PFSK-1 (cell line): ENCODE measurements around the gene PTMS.
A peak's percentile ranks its signal among the peaks of the same experiment; 100 is the strongest.

ENCODE experiments used
- FOXP2 ChIP-seq: optimal IDR thresholded peaks from 2 replicates; pipeline ENCODE3; 2011; ENCODE audit warnings: borderline replicate concordance, control low read depth, inconsistent platforms; ENCODE audit not compliant: insufficient read depth; ENCODE audit errors: extremely low read length, extremely low read depth
- POLR2AphosphoS5 ChIP-seq: IDR thresholded peaks from 2 replicates; pipeline ENCODE4 v1.6.1; 2012; ENCODE audit warnings: low read depth, mild to moderate bottlenecking, control low read depth, low read length, moderate library complexity
- SIN3A ChIP-seq: IDR thresholded peaks from 2 replicates; pipeline ENCODE4 v1.6.1; 2012; ENCODE audit warnings: mild to moderate bottlenecking, low read length, moderate library complexity, borderline replicate concordance; ENCODE audit not compliant: insufficient read depth
- TAF1 ChIP-seq: IDR thresholded peaks from 2 replicates; pipeline ENCODE4 v1.6.1; 2012; ENCODE audit warnings: low read length, control low read depth, borderline replicate concordance; ENCODE audit not compliant: insufficient read depth
- TF ChIP-seq, protein P1 (sequence below), 2 experiments: IDR thresholded peaks; 2 replicates each; pipeline versions ENCODE4 v1.6.1 to v1.8.0; 2011 to 2012; ENCODE audit warnings: low read depth in 2 of 2, low read length in 2 of 2, control low read depth in 1 of 2, inconsistent platforms in 1 of 2, mild to moderate bottlenecking in 1 of 2, moderate library complexity in 1 of 2; ENCODE audit not compliant: insufficient read depth in 1 of 2

The PTMS gene

DNA sequence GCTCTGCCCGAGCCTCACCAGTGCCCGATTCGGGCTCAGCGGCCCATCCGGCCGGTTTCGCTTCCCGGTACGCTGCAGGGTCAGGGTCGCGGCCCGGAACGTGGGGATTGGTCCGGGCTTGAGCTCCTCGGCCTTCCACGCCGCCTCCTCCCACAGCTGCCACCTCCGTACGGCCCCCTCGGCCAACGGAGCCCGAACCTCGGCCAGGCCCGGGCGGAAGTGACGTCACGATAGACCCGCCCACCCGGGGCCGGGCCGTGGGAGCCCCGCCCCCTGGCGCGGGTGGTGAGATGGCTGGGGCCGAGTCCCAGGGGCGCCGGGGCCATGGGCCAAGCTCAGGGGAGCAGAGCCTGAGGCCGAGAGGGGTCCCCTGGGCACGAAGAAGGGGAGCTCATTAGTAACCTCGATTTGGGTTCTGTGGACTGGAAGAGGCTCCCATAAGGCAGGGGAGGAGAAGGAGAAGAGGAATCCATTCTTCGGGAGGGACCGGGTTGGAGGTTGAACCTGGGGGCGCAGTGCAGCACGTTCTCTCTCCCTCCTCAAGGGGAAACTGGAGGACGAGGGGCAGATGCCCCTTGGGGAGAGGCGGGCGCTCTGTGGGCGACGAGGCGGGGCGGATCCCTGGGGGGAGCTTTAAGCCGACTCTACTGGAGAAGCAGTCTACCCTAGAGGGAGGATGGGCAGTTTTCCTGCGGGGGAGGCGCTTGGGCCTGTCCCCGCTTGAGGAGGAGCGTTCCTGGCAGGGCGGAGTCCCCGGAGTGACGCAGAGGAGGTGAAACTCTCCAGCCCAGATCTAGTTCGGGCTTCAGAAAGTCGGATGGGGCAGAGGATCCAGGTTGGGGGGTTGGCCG, 13.0 kb upstream of the PTMS start, which contains the start of gene MLF2:
MLF2 (minus strand) TSS at position 221 of the 851 bp plus-strand sequence. CDS start 807 bp downstream, outside the sequence.
- peak; percentile 85 for TF ChIP-seq TAF1
- peak; percentile 62 for TF ChIP-seq POLR2AphosphoS5
- TF ChIP-seq SIN3A: peak; percentile 3; the same call in 1 of the 2 replicates
- peak; percentile 79 for TF ChIP-seq FOXP2
- TF ChIP-seq, protein P1, sequence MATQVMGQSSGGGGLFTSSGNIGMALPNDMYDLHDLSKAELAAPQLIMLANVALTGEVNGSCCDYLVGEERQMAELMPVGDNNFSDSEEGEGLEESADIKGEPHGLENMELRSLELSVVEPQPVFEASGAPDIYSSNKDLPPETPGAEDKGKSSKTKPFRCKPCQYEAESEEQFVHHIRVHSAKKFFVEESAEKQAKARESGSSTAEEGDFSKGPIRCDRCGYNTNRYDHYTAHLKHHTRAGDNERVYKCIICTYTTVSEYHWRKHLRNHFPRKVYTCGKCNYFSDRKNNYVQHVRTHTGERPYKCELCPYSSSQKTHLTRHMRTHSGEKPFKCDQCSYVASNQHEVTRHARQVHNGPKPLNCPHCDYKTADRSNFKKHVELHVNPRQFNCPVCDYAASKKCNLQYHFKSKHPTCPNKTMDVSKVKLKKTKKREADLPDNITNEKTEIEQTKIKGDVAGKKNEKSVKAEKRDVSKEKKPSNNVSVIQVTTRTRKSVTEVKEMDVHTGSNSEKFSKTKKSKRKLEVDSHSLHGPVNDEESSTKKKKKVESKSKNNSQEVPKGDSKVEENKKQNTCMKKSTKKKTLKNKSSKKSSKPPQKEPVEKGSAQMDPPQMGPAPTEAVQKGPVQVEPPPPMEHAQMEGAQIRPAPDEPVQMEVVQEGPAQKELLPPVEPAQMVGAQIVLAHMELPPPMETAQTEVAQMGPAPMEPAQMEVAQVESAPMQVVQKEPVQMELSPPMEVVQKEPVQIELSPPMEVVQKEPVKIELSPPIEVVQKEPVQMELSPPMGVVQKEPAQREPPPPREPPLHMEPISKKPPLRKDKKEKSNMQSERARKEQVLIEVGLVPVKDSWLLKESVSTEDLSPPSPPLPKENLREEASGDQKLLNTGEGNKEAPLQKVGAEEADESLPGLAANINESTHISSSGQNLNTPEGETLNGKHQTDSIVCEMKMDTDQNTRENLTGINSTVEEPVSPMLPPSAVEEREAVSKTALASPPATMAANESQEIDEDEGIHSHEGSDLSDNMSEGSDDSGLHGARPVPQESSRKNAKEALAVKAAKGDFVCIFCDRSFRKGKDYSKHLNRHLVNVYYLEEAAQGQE (IDR thresholded peaks at IDR 0.05; ENCODE audit: insufficient read depth in 1 of 2, low read depth in 2 of 2, low read length in 2 of 2): no peak

DNA sequence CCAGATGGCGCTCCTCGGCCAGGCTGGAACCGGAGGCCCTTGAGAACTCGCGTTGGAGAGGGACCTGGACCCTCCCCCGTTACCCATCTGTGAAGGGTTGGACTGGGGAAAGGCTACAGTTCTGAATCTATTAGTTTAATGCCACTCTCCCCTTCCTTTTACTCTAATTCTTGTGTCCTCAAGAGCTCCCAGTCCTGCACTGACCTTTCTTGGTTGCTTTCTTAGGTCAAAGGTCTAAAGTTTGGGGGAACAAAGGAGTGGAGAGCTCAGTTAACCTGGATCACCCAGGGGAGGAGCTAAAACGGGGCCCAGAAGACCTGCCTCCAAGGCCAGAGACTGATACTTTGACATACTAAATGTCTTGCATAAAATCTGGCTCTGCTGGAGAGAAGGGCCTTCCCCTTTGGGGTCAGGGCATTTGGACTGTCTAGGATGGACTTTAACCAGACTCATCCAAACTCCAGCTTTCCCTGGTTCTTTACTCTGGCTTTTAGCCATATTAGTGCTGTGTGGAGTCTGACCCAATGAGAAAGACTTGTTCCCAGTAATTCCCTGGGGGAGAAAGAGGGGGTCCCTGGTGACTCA, 12.3 kb upstream of the PTMS start:
- TF ChIP-seq, protein P1 (IDR thresholded peaks at IDR 0.05; ENCODE audit: insufficient read depth in 1 of 2, low read depth in 2 of 2, low read length in 2 of 2): no peak
- TF ChIP-seq TAF1 (no peak), FOXP2 (no peak), POLR2AphosphoS5 (no peak; the same call in 1 of the 2 replicates), SIN3A (no peak)

DNA sequence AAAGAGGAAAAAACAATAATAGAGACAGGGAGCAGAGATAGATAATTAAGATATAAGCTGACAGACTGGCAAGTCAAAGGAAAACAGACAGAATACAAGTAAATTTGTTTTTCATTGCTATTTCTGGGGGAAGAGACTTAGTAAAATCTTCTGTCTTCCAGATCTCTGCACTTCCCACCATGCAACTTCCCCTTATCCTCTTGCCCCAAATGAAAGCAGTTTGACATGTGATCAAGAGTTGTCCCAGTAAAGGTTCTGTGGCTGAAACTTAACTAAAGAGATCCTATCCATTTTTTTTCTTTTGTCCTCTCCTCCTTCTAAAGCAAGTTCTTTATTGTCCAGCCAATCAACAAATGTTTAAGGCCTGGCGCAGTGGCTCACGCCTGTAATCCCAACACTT, 11.8 kb upstream of the PTMS start:
- TF ChIP-seq TAF1 (no peak), FOXP2 (no peak), SIN3A (no peak), POLR2AphosphoS5 (no peak)
- TF ChIP-seq, protein P1 (IDR thresholded peaks at IDR 0.05; ENCODE audit: insufficient read depth in 1 of 2, low read depth in 2 of 2, low read length in 2 of 2): no peak

DNA sequence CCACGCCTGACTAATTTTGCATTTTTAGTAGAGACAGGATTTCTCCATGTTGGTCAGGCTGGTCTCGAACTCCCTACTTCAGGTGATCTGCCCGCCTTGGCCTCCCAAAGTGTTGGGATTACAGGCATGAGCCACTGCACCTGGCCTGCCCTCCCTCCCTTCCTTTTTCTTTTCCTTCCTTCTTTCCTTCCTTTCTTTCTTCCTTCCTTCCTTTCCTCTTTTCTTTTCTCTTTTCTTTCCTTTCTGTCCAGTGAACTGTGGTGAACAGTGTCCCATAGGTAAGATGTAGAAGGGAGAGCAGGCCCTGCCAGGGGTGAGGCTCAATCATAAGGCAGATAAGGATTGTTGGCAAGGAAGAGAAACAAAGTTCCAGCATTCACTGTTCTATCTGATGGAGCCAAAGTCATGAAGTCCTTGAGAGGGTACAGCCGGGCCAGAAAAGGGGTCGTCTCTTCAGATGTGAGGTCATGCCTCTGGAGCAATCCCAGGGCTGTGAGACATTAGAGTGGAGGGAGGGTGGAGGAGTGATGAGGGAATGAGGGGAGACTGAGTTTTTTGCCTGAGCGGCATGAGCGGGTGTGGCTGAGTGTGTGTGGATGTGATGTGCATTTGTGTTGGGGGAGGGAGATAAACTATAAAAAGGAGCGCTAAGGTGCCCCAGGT, 9.0 kb upstream of the PTMS start:
- TF ChIP-seq, protein P1 (IDR thresholded peaks at IDR 0.05; ENCODE audit: insufficient read depth in 1 of 2, low read depth in 2 of 2, low read length in 2 of 2): no peak
- no peak for TF ChIP-seq POLR2AphosphoS5
- no peak for TF ChIP-seq FOXP2
- TF ChIP-seq TAF1: no peak
- no peak for TF ChIP-seq SIN3A
